Loucy (cell line): ENCODE data around the gene EEA1.

Source experiments
- H2AFZ ChIP-seq: fragments of 200-600 bp; sonication (generic); 2 replicates; pipeline ENCODE4 v1.6.0; 2016; ENCODE audit warnings: antibody characterized with exemption, mild to moderate bottlenecking, low read length, moderate library complexity
- H3F3A ChIP-seq: fragments of 200-600 bp; 2 replicates; pipeline ENCODE4 v1.6.0; 2016; ENCODE audit warnings: antibody characterized with exemption, low read depth, mild to moderate bottlenecking
- H3K27me3 ChIP-seq: fragments of 200-600 bp; sonication (generic); 2 replicates; pipeline ENCODE4 v1.6.1; 2014; ENCODE audit warnings: low read length, mild to moderate bottlenecking; ENCODE audit not compliant: insufficient read depth, poor library complexity, severe bottlenecking
- H3K36me3 ChIP-seq: fragments of 200-600 bp; sonication (generic); 2 replicates; pipeline ENCODE4 v1.6.1; 2016; ENCODE audit warnings: low read length; ENCODE audit not compliant: insufficient read depth
- H3K4me1 ChIP-seq: fragments of 200-600 bp; sonication (generic); 2 replicates; pipeline ENCODE4 v1.5.1; 2014; ENCODE audit warnings: low read length, mild to moderate bottlenecking; ENCODE audit not compliant: insufficient read depth, poor library complexity, severe bottlenecking
- H3K4me2 ChIP-seq: fragments of 200-600 bp; sonication (generic); 2 replicates; pipeline ENCODE4 v1.6.0; 2014; ENCODE audit warnings: antibody characterized with exemption, low read length, low read depth, mild to moderate bottlenecking; ENCODE audit not compliant: poor library complexity, severe bottlenecking
- H3K4me3 ChIP-seq: fragments of 200-600 bp; sonication (generic); 2 replicates; pipeline ENCODE4 v1.5.1; 2014; ENCODE audit warnings: low read length, mild to moderate bottlenecking, mixed read lengths; ENCODE audit not compliant: poor library complexity, severe bottlenecking
- H3K79me2 ChIP-seq: fragments of 200-600 bp; sonication (generic); 2 replicates; pipeline ENCODE4 v1.6.1; 2014; ENCODE audit warnings: low read length; ENCODE audit not compliant: insufficient read depth
- H3K9ac ChIP-seq: fragments of 200-600 bp; sonication (generic); 2 replicates; pipeline ENCODE4 v1.6.0; 2014; ENCODE audit warnings: mild to moderate bottlenecking, low read depth, low read length, moderate library complexity; ENCODE audit not compliant: poor library complexity, severe bottlenecking
- H3K9me2 ChIP-seq: fragments of 200-600 bp; sonication (generic); replicated peaks from 2 replicates; pipeline ENCODE4 v1.6.1; 2016; ENCODE audit warnings: low read depth, low read length, mixed read lengths
- H3K9me3 ChIP-seq: fragments of 200-600 bp; sonication (generic); 2 replicates; pipeline ENCODE4 v1.6.1; 2014; ENCODE audit warnings: mild to moderate bottlenecking, antibody characterized with exemption, low read length, low read depth; ENCODE audit not compliant: insufficient read depth
- H4K20me1 ChIP-seq: fragments of 200-600 bp; sonication (generic); 2 replicates; pipeline ENCODE4 v1.6.0; 2014; ENCODE audit warnings: antibody characterized with exemption, low read length, mild to moderate bottlenecking; ENCODE audit not compliant: insufficient read depth, poor library complexity, severe bottlenecking
- EZH2phosphoT487 ChIP-seq: fragments of 200-600 bp; IDR thresholded peaks from 2 replicates; pipeline ENCODE4 v1.6.1; 2018; ENCODE audit warnings: antibody characterized with exemption, mild to moderate bottlenecking, moderate library complexity, borderline replicate concordance
- TF ChIP-seq, protein P1 (sequence below): fragments of 200-600 bp; sonication (generic); conservative IDR thresholded peaks from 2 replicates; pipeline ENCODE4 v1.5.1; 2014; ENCODE audit warnings: mild to moderate bottlenecking, antibody characterized with exemption, low read length

EEA1 gene

GRCh38 chr12:92974759-92975158, 45.7 kb upstream of the EEA1 start:
- no peak overlapping the region for H2AFZ ChIP-seq
- H3K9ac ChIP-seq = no peak overlapping the region
- H3K4me3 ChIP-seq = no peak overlapping the region
- H3K9me3 ChIP-seq = peaks cover 15% of the 10 kb centered on the region; the same call in 1 of the 2 replicates
- H3K4me2 ChIP-seq = no peak overlapping the region
- H3K27me3 ChIP-seq = no peaks in the 10 kb centered on the region
- H3K36me3 ChIP-seq = no peaks in the 10 kb centered on the region
- H3K79me2 ChIP-seq = no peaks in the 10 kb centered on the region
- H4K20me1 ChIP-seq = no peaks in the 10 kb centered on the region
- H3F3A ChIP-seq = no peaks in the 10 kb centered on the region
- H3K9me2 ChIP-seq = no peaks in the 10 kb centered on the region
- TF ChIP-seq, protein P1, sequence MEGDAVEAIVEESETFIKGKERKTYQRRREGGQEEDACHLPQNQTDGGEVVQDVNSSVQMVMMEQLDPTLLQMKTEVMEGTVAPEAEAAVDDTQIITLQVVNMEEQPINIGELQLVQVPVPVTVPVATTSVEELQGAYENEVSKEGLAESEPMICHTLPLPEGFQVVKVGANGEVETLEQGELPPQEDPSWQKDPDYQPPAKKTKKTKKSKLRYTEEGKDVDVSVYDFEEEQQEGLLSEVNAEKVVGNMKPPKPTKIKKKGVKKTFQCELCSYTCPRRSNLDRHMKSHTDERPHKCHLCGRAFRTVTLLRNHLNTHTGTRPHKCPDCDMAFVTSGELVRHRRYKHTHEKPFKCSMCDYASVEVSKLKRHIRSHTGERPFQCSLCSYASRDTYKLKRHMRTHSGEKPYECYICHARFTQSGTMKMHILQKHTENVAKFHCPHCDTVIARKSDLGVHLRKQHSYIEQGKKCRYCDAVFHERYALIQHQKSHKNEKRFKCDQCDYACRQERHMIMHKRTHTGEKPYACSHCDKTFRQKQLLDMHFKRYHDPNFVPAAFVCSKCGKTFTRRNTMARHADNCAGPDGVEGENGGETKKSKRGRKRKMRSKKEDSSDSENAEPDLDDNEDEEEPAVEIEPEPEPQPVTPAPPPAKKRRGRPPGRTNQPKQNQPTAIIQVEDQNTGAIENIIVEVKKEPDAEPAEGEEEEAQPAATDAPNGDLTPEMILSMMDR = no peak
- no peak for TF ChIP-seq EZH2phosphoT487
- H3K4me1 ChIP-seq = no peaks in the 10 kb centered on the region

DNA sequence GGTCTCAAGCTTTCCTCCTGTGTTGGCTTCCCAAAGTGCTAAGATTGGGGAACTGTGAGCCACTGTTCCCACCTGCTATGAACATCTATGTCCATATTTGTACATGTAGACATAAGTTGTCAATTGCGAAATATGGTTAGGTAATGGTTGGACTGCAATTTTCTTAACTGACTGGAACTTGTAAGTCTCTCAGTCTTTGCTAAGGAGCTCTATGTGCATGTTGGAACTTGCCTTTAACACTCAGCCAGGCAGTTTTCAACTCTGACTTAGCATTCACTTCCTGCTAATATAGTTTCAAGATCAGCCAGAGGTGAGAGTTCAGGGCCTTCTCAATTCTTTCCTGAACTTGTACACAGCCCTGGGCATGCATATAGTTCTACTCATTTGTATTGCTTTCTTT, 44.5 kb upstream of the EEA1 start:
- no peaks in the 10 kb centered on the region for H3K4me1 ChIP-seq
- no peak overlapping the region for H3K4me2 ChIP-seq
- H2AFZ ChIP-seq = no peak overlapping the region
- H3K9me2 ChIP-seq = no peaks in the 10 kb centered on the region
- no peaks in the 10 kb centered on the region for H3K79me2 ChIP-seq
- no peaks in the 10 kb centered on the region for H3F3A ChIP-seq
- no peaks in the 10 kb centered on the region for H3K27me3 ChIP-seq
- H3K9ac ChIP-seq = no peak overlapping the region
- peaks cover 15% of the 10 kb centered on the region; the same call in 1 of the 2 replicates for H3K9me3 ChIP-seq
- no peak overlapping the region for H3K4me3 ChIP-seq
- no peaks in the 10 kb centered on the region for H4K20me1 ChIP-seq
- H3K36me3 ChIP-seq = no peaks in the 10 kb centered on the region
- TF ChIP-seq EZH2phosphoT487 = no peak
- TF ChIP-seq, protein P1 = no peak

DNA sequence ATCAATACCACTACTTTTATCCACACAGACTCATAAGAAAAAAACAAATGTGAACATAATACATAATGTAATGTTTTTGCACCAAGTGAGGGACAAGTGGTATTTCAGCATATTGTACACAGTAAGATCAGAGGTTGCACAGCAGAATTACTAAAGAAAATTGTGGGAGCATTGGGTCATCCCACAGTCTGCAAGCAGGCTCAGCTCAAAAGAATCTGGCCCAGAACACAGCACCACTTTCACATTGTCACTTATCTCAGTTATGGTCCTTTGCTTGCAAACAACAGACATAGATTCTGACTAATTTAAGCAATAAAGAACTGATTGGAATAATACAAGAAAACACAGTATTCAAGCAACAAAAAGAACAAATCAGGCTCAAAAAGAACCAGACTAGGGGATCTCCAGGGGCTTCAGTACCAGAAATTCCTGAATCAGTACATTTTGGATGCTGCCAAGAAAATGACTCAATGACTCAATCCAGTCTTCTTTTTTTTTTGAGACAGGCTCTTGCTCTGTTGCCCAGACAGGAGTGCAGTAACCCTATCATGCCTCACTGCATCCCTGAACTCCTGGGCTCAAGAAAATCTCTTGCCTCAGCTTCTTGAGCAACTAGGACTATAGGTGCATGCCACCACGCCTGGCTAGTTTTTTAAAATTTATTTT, 42.9 kb upstream of the EEA1 start:
- TF ChIP-seq, protein P1 = no peak
- no peak for TF ChIP-seq EZH2phosphoT487
- Histone ChIP-seq H3F3A (no peaks in the 10 kb centered on the region), H3K9me2 (no peaks in the 10 kb centered on the region), H3K4me2 (no peak overlapping the region), H3K79me2 (no peaks in the 10 kb centered on the region), H3K36me3 (no peaks in the 10 kb centered on the region), H3K9me3 (peaks cover 15% of the 10 kb centered on the region; the same call in 1 of the 2 replicates), H3K9ac (no peak overlapping the region), H3K4me1 (no peaks in the 10 kb centered on the region), H3K4me3 (no peak overlapping the region), H4K20me1 (no peaks in the 10 kb centered on the region), H2AFZ (no peak overlapping the region), H3K27me3 (no peaks in the 10 kb centered on the region)
